Astrocyte (in vitro differentiated cells and primary cell): ENCODE data around the gene HSD3B2. TPM values are rescaled to one million over a fixed set of nuclear protein-coding genes. Genes with fewer than 3 reads are reported as not detected.

Experiments used
- DNase-seq: peaks from one replicate; pipeline ENCODE4 v3.0.0-alpha.2; 2010; ENCODE audit warnings: low read depth
- FAIRE-seq: peaks from 2 replicates; lab custom pipeline; 2011; peaks lifted over from hg19 to GRCh38; lab: Jason Lieb, UNC
- H2AFZ ChIP-seq: 2 replicates; pipeline ENCODE4 v1.6.0; 2012; ENCODE audit warnings: low read depth, low read length, inconsistent platforms
- H3K27ac ChIP-seq: 2 replicates; pipeline ENCODE4 v1.5.1; 2011; ENCODE audit warnings: low read depth, low read length, inconsistent platforms
- H3K27me3 ChIP-seq: 2 replicates; pipeline ENCODE4 v1.6.0; 2011; ENCODE audit warnings: low read length, inconsistent platforms; ENCODE audit not compliant: insufficient read depth
- H3K36me3 ChIP-seq: 2 replicates; pipeline ENCODE4 v1.5.1; 2011; ENCODE audit warnings: low read length, inconsistent platforms; ENCODE audit not compliant: insufficient read depth
- H3K4me1 ChIP-seq: 2 replicates; pipeline ENCODE4 v1.5.1; 2011; ENCODE audit warnings: low read length, inconsistent platforms; ENCODE audit not compliant: insufficient read depth
- H3K4me2 ChIP-seq: 2 replicates; pipeline ENCODE4 v1.6.0; 2012; ENCODE audit warnings: low read length, inconsistent platforms
- H3K4me3 ChIP-seq: 2 replicates; pipeline ENCODE4 v1.5.1; 2011; ENCODE audit warnings: low read depth, mild to moderate bottlenecking, low read length, inconsistent platforms; ENCODE audit not compliant: insufficient read depth
- H3K79me2 ChIP-seq: 2 replicates; pipeline ENCODE4 v1.6.0; 2012; ENCODE audit warnings: mild to moderate bottlenecking, low read length, inconsistent platforms; ENCODE audit not compliant: insufficient read depth
- H3K9ac ChIP-seq: 2 replicates; pipeline ENCODE4 v1.6.0; 2012; ENCODE audit warnings: mild to moderate bottlenecking, low read length, inconsistent platforms
- H3K9me3 ChIP-seq: 2 replicates; pipeline ENCODE4 v1.5.1; 2012; ENCODE audit warnings: low read depth, mild to moderate bottlenecking, low read length, inconsistent platforms; ENCODE audit not compliant: insufficient read depth
- H4K20me1 ChIP-seq: 2 replicates; pipeline ENCODE4 v1.6.0; 2012; ENCODE audit warnings: low read length, inconsistent platforms; ENCODE audit not compliant: insufficient read depth
- H3K27ac Mint-ChIP-seq: one replicate; pipeline ENCODE4 v1.8.0; 2021; ENCODE audit warnings: mild to moderate bottlenecking, mixed read lengths; ENCODE audit not compliant: unreplicated experiment
- H3K27me3 Mint-ChIP-seq: one replicate; pipeline ENCODE4 v1.8.0; 2021; ENCODE audit warnings: low read depth, mixed read lengths; ENCODE audit not compliant: unreplicated experiment
- H3K36me3 Mint-ChIP-seq: one replicate; pipeline ENCODE4 v1.8.0; 2021; ENCODE audit warnings: low read depth, mixed read lengths; ENCODE audit not compliant: unreplicated experiment
- H3K4me1 Mint-ChIP-seq: one replicate; pipeline ENCODE4 v1.8.0; 2021; ENCODE audit warnings: low read depth, mixed read lengths; ENCODE audit not compliant: unreplicated experiment
- H3K4me3 Mint-ChIP-seq: one replicate; pipeline ENCODE4 v1.8.0; 2021; ENCODE audit warnings: mild to moderate bottlenecking, moderate library complexity, mixed read lengths; ENCODE audit not compliant: unreplicated experiment
- H3K9me3 Mint-ChIP-seq: one replicate; pipeline ENCODE4 v1.8.0; 2021; ENCODE audit warnings: mild to moderate bottlenecking, mixed read lengths; ENCODE audit not compliant: unreplicated experiment
- CTCF ChIP-seq: IDR thresholded peaks from 2 replicates; pipeline ENCODE4 v1.5.1; 2011; ENCODE audit warnings: low read depth, mild to moderate bottlenecking, inconsistent platforms, low read length, moderate library complexity; ENCODE audit not compliant: insufficient read depth
- EZH2 ChIP-seq: IDR thresholded peaks from 2 replicates; pipeline ENCODE4 v1.6.1; 2012; ENCODE audit warnings: mild to moderate bottlenecking, low read length, inconsistent platforms; ENCODE audit not compliant: insufficient read depth
- total RNA-seq: library from RNA; stranded (reverse); gene quantifications from 2 replicates; pipeline ENCODE4 v1.2.1, GENCODE V29; 2021

Gene HSD3B2
- total RNA-seq, 1 donor from 2014 or later = not detected

- no peak overlapping the region for H3K27ac ChIP-seq
- DNase-seq (no peak), FAIRE-seq (no peak)
- H3K9me3 Mint-ChIP-seq = no peaks in the 10 kb centered on the region
- H3K9ac ChIP-seq = no peak overlapping the region
- H3K4me3 ChIP-seq = no peak overlapping the region
- no peaks in the 10 kb centered on the region for H3K79me2 ChIP-seq
- no peaks in the 10 kb centered on the region for H3K36me3 Mint-ChIP-seq
- H2AFZ ChIP-seq = no peak overlapping the region
- H3K36me3 ChIP-seq = no peaks in the 10 kb centered on the region
- no peaks in the 10 kb centered on the region for H3K9me3 ChIP-seq
- peaks cover 31% of the 10 kb centered on the region for H3K27me3 Mint-ChIP-seq
- H3K4me1 ChIP-seq = no peaks in the 10 kb centered on the region
- TF ChIP-seq EZH2 = no peak
- TF ChIP-seq CTCF = no peak
- H3K27me3 ChIP-seq = no peaks in the 10 kb centered on the region
- peaks cover 4% of the 10 kb centered on the region for H3K4me1 Mint-ChIP-seq
- no peak overlapping the region for H3K4me3 Mint-ChIP-seq
- no peak overlapping the region for H3K27ac Mint-ChIP-seq
- H4K20me1 ChIP-seq = no peaks in the 10 kb centered on the region
- H3K4me2 ChIP-seq = no peak overlapping the region
Measured at GRCh38 chr1:119469741-119470140, 54.8 kb downstream of the HSD3B2 start.

DNA sequence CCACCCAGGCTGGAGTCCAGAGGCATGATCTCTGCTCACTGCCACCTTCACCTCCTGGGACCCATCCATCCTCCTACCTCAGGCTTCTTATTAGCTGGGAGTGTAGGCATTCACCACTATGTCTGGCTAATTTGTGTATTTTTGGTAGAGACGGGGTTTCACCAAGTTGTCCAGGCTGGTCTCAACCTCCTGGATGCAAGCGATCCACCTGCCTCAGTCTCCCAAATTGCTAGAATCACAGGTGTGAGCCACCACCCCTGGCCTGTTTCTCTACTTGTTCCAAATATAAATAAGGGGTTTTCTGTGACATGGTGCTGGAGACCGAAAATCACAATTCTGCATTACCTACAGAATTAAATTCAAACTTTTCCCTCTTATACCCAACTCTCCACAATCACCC lies 55.4 kb downstream of the HSD3B2 start:
- no peak overlapping the region for H3K4me2 ChIP-seq
- Mint-ChIP-seq H3K4me3 (no peak overlapping the region), H3K9me3 (no peaks in the 10 kb centered on the region), H3K27me3 (peaks cover 35% of the 10 kb centered on the region), H3K27ac (no peak overlapping the region), H3K4me1 (peaks cover 4% of the 10 kb centered on the region), H3K36me3 (no peaks in the 10 kb centered on the region)
- no peak overlapping the region for H3K4me3 ChIP-seq
- TF ChIP-seq CTCF = no peak
- no peak for TF ChIP-seq EZH2
- FAIRE-seq (no peak), DNase-seq (no peak)
- no peaks in the 10 kb centered on the region for H3K79me2 ChIP-seq
- no peaks in the 10 kb centered on the region for H3K9me3 ChIP-seq
- no peak overlapping the region for H2AFZ ChIP-seq
- no peak overlapping the region for H3K9ac ChIP-seq
- no peaks in the 10 kb centered on the region for H3K27me3 ChIP-seq
- no peaks in the 10 kb centered on the region for H4K20me1 ChIP-seq
- H3K27ac ChIP-seq = no peak overlapping the region
- H3K36me3 ChIP-seq = no peaks in the 10 kb centered on the region
- no peaks in the 10 kb centered on the region for H3K4me1 ChIP-seq

DNA sequence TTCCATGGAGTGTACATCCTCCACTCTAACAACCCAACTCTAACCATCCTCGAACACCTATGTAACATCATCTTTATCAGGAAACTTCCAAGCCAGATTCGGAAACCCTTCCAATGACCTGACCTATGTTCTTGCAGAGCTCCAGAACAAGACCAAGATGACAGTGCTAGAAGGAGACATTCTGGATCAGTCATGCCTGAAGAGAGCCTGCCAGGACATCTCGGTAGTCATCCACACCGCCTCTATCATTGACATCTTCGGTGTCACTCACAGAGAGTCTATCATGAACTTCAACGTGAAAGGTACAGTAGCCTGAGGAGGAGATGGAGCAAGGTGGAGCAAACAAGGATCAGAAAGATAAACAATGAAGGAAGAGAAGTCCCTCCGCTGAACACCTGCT lies 56.0 kb downstream of the HSD3B2 start:
- Histone ChIP-seq H3K27me3 (no peaks in the 10 kb centered on the region), H4K20me1 (no peaks in the 10 kb centered on the region), H3K9ac (no peak overlapping the region), H3K79me2 (no peaks in the 10 kb centered on the region), H3K4me3 (no peak overlapping the region), H3K4me1 (no peaks in the 10 kb centered on the region), H2AFZ (no peak overlapping the region), H3K36me3 (no peaks in the 10 kb centered on the region), H3K9me3 (no peaks in the 10 kb centered on the region), H3K4me2 (no peak overlapping the region), H3K27ac (no peak overlapping the region)
- no peak for DNase-seq
- no peak overlapping the region for H3K27ac Mint-ChIP-seq
- H3K9me3 Mint-ChIP-seq = no peaks in the 10 kb centered on the region
- peaks cover 35% of the 10 kb centered on the region for H3K27me3 Mint-ChIP-seq
- peaks cover 7% of the 10 kb centered on the region for H3K4me1 Mint-ChIP-seq
- TF ChIP-seq CTCF (no peak), EZH2 (no peak)
- no peak for FAIRE-seq
- no peak overlapping the region for H3K4me3 Mint-ChIP-seq
- no peaks in the 10 kb centered on the region for H3K36me3 Mint-ChIP-seq
